GM18520 (cell line): ENCODE data around the gene HOXA4.

ENCODE experiments used
- ATAC-seq: cut with Tn5 transposase; IDR thresholded peaks from one replicate; pipeline ENCODE4 v1.9.1; 2021; ENCODE audit not compliant: unreplicated experiment

HOXA4 gene

GRCh38 chr7:27117887-27118491 is 12.6 kb downstream of the HOXA4 start:
- ATAC-seq = no peak

DNA sequence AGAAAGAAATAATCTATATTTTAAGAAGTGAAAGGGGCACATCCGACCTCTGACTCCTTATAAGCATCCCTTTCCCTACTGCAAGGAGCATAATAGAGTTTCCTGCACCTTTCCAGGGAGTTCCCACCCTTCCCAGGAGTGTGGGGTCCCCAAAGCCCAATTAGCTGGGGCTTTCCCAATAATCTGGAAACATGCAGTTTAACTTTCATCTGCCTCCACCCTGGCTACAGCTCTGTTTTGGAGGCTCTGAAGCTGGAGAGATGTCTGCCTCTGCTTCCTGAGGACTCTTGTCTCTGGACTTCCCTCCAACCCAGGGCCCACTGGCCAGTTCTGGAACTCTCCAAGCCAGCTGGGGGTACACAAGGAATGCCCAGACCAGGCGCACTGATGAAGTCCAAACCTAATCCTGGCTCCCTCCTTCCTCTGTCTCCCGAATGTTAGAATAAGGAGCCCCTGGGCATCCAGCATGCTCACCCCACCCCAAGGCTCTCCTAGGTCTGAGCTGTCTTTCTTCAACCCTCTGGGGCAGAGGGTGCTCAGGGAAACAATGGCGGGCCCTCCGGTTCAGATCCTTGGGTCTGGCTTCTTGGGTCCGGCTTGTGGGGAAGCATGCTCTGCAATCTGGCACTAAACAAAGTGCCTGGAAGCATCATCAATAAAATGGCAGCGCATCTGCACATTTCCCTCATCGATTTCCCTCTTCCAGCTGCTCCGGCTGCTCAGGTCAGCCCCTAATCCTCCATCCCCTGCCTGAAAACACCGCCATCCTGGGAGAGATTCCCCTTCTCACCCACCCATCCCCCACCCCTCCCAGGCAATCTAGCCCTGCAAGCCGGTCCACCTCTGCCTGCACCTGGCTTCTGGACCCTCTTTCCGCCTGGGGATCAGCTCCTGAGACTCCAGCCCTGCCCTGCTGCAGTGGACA is 13.3 kb downstream of the HOXA4 start:
- no peak for ATAC-seq

DNA sequence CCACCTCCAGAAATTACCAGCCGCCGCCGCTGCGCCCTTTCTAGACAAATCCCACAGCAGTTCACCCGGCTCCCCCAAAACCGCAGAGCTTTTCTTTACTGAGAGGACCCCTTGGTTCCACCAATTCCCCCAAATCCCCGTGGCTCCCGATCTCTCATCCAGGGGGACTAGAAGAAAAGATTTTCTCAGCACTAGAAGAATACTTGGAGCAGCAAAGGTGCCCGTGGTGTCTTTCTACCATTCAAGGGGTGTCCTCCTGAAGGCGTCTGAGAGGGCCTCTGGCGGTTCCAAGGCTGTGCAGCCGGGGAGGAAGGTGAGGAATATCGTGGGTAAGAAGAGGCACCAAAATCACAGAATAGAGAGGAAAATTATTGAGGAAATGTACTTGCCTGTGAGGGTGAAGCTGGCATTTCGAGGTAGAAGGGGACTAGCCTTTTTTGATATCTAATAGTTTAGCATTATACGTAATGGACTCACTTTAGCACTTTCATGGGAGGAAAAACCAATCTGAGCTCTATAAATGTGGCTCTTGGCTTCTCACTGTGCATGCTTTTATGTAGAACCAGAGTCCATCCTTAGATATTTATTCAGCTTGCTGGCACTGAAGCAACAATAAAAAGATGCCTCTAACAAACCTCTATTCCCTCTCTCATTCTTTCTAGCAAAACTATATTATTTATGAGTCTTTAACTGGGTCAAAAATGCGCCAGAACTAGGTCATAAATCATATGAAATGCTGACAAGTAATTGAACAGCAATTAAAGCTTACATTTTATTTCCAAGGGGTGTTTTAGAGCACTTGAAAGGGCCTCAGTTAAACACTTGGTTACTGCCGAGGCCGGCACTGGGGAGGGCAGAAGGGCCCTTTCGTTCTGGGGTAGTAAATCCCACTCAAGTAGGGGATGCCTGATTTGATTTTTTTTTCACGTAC is 14.3 kb downstream of the HOXA4 start:
- ATAC-seq = no peak

DNA sequence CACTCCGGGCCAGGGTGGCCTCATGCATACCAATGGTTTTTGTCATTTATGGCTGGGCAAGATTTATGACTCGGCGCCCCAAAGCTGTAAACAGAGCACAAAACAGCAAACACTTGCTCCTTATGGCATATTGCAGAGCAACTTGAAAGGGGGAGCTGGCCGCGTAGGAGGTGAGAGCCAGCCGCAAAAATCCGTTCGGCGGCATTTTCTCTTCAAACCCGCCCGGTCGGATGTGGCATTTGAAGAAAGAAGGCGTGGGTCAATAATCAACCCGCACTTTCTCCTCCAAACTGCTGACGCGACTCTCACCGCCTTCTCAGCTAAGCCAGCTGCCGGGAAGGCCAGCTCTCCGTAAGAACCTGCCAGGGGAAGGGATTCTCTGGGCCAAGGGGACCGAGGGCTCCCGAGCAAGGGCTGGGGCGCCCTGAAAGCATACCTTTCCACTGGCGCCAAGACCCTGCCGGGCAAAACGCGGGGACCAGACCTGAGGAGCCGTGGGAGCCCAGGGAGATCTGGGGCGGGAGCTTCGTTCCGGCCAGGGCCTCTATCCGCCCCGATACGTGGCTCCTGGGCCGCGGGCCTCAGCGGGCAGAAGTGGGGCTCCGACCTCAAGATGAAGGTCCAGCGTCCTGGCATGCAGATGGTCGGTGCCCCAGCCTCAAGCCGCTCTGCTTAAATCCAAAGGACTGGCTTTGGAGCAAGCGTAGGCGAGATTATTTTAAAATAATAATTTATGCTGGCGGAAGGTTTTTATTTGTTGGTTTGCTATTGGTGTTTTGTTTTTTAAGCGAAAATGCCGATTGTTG is 15.1 kb downstream of the HOXA4 start:
- ATAC-seq = no peak

DNA sequence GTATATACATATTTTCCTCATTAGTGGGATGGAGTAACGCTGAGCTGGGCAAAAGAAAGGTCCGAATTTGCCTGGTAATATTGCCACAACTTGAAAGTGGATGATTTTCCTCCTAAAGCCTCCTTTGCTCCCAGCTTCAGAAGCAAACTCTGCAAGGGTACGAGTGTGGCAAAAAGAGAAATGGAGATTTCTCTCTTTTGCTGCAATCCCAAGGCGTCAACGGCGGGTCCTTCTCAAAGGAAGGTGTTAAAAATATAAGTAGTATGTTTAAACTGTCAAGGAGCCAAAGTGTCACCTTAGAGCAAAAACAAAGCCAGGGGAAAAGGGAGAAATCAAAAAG is 15.7 kb downstream of the HOXA4 start:
- no peak for ATAC-seq

GRCh38 chr7:27113991-27114769 is 16.4 kb downstream of the HOXA4 start:
- ATAC-seq = no peak

GRCh38 chr7:27112955-27113949 is 17.3 kb downstream of the HOXA4 start:
- ATAC-seq = no peak

- no peak for ATAC-seq
Measured at GRCh38 chr7:27112361-27112760, 18.2 kb downstream of the HOXA4 start.

GRCh38 chr7:27111751-27112277 is 18.7 kb downstream of the HOXA4 start:
- no peak for ATAC-seq

- no peak for ATAC-seq
Measured at GRCh38 chr7:27111042-27111750, 19.4 kb downstream of the HOXA4 start.

DNA sequence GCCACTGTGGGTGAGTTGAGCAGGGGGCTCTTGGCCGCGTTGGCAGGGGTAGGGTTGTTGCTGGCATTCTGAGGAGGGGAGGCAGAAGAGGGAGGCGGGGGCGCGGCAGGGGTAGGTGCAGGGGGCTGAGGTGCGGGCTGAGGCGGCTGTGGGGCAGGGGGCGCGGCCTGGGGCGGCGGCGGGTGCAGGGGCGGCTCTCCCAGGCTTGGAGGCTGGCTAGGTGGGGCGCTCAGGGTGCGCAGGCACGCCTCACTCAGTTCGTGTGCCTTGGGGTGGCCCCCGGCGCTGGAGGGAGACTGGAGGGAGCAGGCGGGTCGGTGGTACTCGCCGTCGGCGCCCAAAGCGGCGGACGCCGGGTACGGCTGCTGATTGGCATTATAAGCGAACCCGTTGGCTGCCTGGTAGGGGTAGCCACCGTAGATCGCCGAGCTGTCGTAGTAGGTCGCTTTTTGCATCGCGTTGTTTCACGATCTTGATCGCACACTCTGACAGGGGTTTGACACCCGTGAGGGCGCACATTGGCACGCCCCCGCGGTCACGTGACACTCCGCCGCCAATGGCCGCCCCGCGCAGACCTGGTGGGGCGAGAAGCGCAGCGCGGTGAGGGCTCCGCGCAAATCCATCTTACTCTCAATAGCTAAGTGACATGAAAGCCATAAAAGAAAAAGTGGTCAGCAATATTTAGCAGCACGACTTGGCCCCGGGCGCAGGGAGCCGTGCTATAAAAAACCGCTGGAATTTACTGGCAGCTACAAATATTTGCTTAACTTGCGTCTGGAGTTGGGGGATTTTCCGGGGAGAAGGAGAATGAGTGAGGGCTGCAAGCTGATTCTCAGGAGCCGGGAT is 20.1 kb downstream of the HOXA4 start:
- no peak for ATAC-seq

- ATAC-seq = no peak
Measured at GRCh38 chr7:27109466-27110185, 20.9 kb downstream of the HOXA4 start.

DNA sequence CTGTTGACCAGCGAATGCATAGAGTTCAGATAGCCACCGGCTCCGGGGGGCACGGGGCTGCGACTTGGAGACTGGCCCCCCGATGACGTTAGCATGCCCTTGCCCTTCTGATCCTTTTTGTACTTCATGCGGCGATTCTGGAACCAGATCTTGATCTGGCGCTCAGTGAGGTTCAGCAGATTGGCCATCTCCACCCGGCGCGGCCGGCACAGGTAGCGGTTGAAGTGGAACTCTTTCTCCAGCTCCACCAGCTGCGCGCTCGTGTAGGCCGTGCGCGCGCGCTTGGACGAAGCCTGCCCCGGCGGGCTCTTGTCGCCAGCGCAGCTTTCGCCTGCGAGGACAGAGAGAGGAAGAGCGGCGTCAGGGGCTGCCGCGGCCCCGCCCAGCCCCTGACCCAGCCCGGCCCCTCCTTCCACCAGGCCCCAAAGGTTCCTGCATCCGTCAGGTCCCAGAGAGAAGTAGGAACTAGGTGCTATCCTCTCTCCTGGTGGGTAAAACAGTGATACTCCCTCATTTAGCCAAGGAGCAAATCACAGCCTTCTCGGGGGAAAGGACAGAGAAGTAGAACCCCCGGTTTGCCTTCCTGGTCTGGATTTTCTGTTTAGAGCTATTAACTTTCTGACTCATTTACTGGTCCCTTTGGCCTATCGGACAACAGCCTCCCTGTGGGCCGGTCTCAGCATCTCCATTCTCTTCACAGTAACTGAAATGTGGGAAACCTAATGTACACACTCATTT is 22.0 kb downstream of the HOXA4 start:
- ATAC-seq = no peak

DNA sequence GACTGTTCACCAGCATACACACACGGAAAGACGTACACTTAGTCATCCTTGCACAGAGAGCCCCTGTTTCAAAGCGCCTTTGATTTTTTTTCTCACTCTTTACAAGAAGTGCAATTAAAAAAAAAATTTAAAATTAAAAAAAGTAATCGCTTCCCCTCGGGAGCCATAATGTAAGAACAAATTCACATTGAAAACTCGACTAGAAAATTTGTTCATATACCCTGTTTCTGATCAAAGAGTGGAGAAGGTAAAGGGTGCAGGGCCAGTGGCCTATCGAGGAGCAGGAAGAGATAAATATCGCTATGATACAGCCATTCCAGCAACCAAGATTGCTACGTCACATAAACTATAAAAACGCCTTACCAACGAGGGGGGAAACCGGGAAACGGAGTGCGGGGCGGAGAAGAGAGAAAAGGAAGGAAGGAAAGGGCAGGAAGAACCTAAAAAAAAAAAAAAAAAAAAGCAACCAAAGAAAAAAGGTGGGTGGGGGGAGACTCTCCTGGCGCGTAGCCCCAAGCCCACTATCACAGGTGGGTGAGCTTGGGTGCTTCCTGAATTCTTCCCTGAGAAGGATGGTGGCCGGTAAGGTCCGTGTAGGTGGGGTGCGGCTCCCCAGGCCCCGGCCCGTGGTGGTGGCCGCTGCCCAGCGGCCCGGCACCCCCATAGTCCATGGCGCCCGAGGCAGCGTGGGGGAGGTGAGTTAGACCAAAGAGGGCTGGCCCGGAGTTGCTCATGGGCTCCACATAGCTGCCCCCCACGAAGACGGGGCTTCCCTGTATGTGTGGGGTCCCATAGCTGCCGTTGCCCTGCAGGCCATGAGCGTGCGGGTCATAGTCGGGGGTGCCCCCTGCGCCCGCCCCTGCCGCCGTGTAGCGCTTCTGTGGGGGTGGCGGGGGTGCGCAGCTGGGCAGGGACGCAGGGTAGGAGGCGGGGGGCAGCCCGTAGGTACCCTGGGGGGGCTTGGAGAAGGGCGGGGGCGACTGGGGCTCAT is 22.9 kb downstream of the HOXA4 start:
- ATAC-seq = no peak

DNA sequence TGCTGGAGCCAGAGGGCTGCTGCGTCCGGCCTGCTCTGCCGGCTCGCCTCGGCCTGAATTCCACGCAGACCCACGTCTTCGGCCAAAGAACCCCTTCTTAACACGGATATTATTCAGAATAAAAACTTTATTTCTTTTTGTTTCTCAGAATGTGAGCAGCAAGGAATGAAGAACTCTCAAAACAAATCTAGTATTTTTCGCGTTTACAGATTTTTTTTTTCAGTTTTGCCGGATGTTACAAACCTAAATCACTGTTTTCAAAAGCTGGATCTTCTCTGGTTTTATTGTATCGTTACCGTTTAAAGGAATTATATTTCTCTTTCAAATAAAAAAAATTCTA is 23.7 kb downstream of the HOXA4 start:
- no peak for ATAC-seq
